Measurements from ENCODE around the gene ARHGEF4.

- no peak for TF ChIP-seq POLR2AphosphoS5 (IDR thresholded peaks at IDR 0.05)
- TF ChIP-seq CTCF (IDR thresholded peaks at IDR 0.05): no peak
- no peak for TF ChIP-seq POLR2A (IDR thresholded peaks at IDR 0.05)
These were observed 127.4 kb downstream of the ARHGEF4 start for GRCh38 chr2:130963849-130964793.

All from suprapubic skin (tissue), 4 donors.